NB4 (cell line): ENCODE measurements around the gene PANK2.

Source experiments
- CTCF ChIP-seq: IDR thresholded peaks from one replicate; pipeline ENCODE4 v1.5.1; 2012; ENCODE audit warnings: low read depth, low read length
- POLR2A ChIP-seq: IDR thresholded peaks from 2 replicates; pipeline ENCODE4 v1.6.1; 2011; ENCODE audit warnings: mild to moderate bottlenecking; ENCODE audit not compliant: insufficient read length; ENCODE audit errors: extremely low read depth

- TF ChIP-seq CTCF (no peak), POLR2A (no peak)
Measured at GRCh38 chr20:3929713-3930060, 40.5 kb downstream of the PANK2 start.
